GM19468 (cell line): ENCODE data around the gene WNT5A.

Experiments used
- ATAC-seq: cut with Tn5 transposase; IDR thresholded peaks from one replicate; pipeline ENCODE4 v1.9.1; 2021; ENCODE audit warnings: mild to moderate bottlenecking, moderate library complexity, moderate number of reproducible peaks; ENCODE audit not compliant: unreplicated experiment; ENCODE audit errors: extremely low read depth

WNT5A gene

DNA sequence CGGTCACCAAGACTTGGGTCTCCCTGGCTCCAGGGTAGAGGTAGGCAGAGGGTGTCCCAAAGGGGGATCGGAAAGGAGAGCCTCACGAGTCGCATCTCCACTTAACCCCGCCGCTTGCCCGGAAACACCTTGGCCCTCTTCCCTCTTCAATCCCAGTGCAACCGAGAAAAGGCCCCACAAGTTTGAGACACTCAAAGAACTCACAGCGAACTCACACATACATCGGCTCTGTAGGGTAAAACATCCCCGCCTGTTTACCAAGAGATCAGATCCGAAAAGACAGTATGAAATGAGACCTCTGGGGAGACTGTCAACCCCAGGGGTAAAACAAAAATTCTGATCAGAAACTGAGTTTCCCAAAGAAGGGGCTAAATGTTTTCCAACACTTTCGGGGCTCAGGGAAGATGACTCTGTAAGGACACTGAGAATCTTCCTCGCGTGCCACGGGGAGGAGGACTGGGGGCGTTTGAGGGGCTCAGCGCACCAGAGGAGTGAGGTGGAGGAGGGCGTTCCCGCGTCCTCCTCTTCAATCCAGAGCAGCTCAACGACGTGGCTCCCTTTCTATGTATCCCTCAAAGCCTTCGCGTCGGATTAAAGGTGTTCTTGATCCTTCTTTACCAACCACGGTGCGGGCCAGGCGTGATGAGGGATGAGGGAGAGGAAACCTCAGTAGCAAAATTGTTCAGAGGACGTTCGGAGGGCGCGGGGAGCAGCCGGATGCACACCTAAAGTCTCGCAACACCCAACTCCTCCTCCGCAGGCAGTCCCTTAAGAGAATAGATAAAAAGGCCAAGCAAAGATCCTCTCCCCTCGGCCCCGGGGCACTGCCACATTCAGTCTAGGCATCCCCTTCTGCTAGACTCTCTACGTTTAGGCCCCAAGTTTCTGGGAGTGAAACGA lies 3.7 kb downstream of the WNT5A start:
- ATAC-seq: no peak

DNA sequence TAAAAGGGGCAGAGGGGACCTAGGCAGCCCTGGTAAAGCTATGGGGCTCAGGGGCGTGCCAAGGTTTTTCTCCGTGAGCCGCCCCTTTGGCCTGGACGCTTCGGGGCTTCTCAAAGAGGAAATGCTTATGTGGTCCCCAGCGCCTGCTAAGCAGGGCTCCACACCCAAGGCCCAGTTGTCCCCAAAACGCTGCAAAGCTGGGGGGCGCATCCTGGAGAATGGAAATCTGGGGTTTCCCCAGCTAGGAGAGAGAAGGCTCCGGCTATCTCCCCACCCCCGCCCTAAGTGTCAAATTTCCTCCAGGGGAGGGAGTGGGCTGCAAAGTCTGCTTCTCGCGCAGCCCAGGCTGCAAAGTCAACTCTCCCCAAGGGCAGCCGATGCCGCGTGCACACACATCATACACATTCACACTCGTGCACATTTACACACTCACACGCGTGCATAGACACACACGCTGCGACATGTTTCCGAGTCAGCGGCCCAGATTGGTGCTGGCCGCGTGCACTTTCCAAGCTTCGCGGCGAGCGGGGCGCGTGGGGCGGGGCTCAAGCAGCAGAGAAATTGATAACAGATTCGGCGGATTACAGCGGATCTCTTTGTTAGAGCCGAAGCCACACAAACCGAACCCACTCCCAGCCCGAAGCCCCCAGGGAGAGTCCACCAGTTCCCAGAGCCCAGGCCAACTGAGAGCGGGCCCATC lies 4.5 kb downstream of the WNT5A start:
- ATAC-seq: no peak

DNA sequence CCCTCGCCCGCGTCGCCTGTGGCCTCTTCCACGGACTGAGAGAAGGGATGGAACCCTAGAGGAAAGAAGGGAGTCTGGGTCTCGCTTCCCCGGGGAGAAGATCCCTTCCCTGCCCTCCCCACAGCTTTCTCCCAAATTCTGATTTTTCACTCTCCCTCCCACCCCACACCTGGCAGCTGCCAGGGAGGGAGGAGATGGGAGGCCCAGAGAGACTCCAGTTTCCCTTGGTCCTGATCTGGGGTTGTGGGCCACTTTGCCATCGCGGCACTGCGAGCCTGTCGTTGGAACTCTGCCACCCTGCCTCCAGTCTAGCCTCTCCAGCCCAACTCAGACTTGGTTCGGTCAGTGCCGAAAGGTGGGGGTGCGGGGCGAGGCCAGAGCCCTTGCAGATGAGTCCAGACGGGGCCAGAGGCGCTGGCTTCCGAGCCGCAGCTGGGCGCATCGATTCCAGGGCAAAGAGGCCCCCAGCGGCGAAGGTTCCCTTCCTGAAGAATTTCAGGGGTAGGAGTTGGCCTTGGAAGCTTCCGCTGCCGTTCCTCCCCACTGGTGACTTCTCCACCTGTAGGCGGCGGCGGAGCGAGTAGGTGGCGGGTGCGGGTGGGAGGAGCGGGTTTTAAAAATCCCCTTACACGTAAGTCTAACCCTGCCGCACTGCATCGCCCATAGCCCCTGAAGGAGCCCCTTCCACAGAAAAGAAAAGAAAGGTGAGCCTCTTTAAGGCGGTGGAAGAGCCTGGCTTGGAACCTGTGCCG lies 5.2 kb downstream of the WNT5A start:
- no peak for ATAC-seq

DNA sequence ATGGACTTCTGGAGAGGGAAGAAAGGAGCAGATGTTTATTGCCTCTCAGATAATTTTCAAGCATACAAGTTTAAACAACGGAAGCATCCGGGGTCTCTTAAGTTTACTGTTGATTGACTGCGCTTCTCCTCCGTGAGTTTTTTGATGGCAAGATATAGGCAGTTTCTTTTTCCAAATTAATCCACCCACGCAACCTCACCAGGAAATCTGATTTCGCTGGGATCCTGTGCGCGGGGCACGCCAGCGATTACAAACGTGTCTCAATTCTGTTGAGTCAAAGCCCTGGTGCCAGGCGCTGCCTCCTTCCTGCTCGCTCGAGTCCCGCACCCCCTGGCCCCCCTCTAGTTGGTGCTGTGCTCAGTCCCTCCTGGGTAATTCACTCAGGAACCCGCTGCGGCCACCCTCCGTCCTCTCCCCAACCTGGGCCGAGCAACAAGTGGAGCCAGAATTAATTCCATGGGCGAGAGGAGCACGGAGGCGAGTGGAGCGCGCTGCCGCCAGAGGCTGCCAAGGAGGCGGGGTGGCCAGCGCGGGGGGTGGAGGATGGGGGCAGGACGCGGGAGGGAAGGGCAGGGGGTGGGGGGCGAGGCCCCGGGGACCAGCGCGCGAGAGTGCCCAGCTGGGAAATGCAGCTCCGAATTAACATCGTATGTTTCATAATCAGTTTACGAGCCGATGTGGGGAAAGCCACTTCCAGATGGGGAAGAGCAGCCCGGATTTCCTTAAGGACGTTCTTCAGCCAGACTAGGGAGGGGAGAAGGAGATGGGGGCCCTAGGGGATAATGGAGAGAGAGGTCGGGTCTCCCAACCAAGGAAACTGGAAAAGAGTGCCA lies 6.0 kb downstream of the WNT5A start:
- ATAC-seq: no peak

DNA sequence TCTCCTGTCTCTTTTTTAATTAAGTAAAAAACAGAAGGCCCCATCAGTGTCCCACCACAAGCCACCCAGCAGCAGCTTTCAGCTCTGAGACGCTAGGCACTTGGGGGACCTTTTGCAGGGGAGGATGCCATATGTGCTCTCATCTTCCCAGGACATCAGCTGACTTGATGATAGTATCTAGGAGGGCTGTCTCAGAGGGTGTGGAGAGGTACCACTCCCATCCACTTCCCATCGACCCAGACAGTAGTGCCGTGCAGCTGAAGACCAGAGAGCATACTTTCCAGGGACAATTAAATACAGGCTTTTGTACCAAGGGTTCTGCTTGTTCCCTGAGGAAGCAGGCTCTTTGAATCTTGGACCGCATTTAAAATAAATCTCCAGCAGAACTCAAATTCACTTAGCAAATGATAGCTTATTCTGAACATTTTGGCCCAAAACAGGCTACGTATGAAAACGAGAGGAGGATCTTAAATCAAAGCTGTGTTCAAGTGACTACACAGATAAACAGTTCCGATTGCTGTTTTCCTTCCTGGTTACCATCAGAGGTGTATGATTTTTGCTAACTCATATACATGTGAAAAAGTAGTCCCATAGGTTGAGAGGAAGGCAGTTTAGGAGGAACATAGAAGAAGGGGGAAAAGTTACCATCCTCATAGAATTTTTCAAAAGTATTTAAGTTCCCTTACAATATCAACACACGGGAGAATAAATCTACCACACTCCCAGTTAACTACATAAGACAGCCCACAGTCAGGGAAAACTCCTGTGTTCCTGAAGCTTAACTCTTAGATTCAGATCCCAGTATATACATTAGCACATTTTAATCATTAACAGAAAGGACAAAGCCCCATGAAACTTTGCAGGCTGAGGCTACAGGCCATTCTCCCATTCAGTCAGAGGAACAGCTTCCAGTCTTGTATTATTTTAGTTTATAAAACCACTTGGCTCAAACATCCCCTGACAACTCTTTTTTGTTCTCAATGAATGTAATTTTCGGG lies 9.5 kb downstream of the WNT5A start:
- no peak for ATAC-seq

DNA sequence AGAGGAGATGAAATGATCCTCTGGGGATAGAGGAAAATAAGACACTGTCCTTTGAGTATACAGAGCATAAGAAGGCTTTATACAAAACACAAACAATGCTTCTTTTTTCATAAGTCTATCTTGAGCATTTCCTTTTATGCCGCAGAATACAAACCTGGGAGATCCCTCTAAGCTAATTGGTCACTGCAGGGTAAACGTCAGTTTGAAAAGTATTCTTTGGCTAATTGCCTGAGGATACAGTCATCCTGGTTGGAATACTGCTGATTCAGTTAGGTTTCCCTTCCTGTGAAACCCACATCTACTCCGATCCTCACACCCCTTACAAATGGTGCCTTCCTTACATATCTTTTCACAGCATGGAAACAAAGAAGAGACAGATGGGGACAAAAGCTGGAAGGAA lies 10.6 kb downstream of the WNT5A start:
- no peak for ATAC-seq

DNA sequence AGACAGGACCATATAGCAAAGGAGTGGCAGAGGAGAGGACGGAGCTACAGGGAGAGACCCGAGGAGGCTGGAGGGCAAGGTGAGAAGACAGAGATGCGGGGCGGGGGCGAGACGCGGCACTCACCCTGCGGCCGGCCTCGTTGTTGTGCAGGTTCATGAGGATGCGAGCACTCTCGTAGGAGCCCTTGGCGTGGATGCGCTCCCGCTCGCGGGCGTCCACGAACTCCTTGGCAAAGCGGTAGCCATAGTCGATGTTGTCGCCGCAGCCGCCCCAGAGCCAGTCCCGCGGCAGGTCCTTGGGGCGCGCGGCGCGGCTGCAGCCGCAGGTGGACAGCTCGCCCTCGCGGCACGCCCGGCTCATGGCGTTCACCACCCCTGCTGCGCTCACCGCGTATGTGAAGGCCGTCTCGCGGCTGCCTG lies 12.9 kb downstream of the WNT5A start:
- ATAC-seq: no peak

DNA sequence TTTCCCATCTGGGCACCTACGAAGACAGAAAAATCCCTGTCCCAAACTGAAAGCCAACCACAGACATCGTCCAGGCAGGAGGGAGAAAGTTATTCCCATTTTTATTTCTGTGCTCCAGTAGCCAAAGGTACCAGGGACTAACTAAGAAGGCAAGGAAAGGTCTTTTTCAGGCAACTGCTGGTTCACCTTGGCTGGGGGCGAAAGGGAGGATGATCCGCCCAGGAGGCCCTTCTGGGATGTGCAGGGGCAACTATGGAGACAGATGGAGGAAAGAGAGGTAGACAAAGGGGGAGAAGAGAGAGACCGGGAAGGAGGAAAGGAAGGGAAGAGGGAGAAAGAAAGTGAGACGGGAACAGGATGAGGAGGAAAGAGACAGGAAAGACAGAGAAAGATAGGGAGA lies 13.3 kb downstream of the WNT5A start:
- no peak for ATAC-seq

DNA sequence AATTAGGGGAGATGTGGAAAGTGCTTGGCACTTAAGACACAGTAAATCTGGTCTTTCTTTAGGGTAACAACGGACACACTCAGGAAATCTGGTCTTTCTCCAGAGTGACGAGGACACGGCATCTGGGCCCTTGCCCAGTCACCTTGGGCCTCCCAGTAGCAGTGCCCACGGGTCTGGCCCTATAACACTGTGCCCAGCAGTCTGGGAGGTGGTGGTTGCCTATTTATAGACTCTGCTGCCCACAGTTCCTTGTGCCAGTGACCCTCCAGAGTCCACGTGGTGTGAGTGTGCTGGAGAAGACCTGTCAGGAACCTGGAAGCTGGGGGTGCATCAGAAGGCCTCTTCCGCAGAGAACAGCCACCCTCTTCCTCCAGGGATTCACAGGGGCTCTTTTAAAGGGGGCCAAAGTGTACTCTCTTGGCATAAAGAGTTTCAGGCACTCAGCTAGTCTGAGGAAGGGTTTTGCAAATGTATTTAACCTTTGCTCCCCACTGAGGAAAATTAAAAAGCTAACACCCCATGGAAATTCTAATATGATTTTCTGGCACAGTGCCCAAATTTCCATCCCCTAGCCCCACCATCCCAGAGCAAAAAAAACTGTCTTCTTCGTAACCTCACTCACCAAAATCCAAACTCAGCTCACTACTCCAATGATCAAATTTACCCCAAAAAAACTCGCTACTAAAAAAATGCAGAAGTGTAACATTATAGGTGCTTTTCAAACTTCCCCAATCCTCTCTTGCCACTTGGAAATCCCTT lies 15.4 kb downstream of the WNT5A start:
- ATAC-seq: no peak

DNA sequence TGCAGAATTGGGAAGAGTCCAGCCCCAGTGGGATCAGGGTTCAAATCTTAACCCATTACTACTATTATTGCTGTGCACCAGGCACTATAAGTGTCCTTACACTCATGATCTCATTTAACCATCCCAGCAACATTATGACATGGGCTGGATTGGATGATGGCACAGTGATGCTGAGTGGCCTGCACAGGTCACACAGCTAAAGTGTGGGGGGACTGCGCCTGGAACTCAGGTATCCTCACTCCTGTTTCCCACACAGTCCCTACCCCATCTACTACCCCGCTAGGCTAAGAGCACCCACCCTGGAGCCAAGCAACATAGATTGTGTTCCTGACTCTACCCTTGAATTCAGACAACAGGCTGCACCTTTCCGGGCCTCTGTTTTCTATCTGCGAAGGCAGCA lies 16.0 kb downstream of the WNT5A start:
- ATAC-seq: no peak

DNA sequence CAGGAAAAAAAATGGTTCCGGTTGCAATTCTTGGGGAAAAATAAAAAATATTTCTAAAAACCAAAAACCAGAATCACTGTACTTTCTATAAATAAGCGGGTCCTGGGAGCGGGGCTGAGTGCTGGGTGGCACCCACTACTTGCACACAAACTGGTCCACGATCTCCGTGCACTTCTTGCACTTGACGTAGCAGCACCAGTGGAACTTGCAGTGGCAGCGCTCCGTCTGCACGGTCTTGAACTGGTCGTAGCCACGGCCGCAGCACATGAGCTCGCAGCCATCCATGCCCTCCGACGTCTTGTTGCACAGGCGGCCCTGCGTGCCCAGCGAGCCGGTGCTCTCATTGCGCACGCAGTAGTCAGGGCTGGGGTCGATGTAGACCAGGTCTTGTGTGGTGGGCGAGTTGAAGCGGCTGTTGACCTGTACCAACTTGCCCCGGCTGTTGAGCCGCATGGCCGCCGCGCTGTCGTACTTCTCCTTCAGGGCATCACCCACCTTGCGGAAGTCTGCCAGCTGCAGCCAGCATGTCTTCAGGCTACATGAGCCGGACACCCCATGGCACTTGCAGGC lies 17.1 kb downstream of the WNT5A start:
- ATAC-seq: no peak

DNA sequence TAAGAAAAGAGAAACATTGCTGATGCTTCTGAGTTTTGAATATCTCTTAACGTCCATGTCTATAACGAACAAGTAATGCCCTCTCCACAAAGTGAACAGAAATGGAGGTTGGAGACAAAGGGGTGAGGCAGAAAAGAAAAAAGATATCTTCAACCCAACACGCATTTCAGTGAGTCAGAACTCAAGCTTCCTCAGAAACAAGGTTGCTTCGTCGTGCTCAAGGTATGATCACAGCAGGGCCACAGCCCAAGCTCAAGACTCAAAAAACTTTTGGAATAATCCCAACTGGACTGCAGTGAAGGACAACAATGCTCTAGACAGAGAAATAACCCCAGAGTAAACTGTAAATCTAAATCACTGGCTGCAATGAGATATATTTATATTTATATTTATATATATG lies 18.9 kb downstream of the WNT5A start:
- no peak for ATAC-seq

DNA sequence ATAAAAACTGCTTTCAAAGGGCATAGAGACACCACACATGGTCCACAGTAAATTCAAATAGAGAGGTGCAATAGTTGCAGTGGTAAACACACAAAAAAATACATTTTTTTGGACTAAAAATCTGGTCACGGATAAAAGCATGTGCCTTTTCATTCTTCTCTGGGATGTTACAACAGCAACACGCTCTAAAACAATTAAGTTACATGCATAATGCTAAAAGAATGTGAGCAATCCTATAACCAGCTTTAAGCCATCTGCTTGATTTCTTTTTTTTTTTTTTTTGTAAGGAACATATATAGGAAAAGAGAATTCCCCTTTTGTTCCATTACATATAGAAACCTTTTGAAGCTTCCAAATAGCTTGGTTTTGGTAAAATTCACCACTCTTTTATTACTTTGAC lies 20.0 kb downstream of the WNT5A start:
- no peak for ATAC-seq

DNA sequence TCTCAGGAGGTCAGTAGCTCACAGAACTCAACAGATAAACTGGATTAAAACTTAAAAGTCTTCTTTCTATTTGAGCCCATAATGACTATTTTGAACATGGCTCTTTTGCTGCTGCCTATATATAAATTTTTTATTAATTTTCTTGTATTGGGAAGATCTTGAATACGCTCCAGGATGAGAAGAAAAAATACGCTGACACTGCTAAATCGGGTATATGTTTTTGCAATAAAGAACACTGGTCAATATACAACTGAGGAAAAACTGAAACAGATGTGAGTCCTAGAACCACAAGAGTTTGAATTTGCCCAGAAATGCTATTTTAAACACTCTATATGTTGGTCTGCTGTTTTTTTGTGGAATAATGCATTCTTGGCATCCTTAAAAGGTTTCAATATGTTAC lies 20.6 kb downstream of the WNT5A start:
- no peak for ATAC-seq

DNA sequence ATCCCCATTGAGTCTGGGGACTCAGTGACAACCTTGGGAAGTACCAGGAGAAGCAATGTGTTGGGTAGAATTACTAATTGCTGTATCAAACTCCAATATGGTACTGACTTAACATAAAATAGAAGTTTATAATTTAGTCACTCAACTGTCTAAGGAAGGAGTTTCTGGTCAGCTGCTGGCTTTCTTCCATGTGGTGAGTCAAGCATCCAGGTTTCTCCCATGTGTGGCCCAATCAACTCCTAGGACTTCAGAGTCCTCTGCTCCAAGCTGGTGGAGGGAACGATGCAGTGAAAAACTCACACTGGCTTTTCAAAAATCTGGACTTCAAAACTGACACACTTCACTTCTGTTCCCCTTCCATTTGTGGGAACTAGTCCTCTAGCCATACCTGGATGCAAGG lies 25.2 kb downstream of the WNT5A start:
- ATAC-seq: no peak

DNA sequence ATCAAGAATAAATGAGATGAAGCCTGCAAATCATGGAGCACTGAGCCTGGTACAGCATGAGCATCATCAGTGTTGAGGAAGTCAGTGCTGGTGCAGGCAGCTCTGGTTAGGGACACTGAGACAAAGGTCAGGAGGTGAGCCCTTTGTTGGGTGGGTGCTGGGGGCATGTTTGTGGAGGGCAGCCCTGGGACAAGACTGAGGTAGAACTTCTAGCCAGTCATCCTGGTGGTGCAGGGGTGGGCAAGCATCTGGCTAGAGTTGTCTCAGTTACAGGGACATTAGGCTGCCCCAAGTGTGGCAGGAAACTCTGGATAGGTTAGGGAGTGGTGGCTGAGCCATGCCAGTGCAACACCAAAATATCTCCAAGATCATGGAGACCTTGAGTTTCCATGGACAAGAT lies 27.3 kb downstream of the WNT5A start:
- no peak for ATAC-seq

DNA sequence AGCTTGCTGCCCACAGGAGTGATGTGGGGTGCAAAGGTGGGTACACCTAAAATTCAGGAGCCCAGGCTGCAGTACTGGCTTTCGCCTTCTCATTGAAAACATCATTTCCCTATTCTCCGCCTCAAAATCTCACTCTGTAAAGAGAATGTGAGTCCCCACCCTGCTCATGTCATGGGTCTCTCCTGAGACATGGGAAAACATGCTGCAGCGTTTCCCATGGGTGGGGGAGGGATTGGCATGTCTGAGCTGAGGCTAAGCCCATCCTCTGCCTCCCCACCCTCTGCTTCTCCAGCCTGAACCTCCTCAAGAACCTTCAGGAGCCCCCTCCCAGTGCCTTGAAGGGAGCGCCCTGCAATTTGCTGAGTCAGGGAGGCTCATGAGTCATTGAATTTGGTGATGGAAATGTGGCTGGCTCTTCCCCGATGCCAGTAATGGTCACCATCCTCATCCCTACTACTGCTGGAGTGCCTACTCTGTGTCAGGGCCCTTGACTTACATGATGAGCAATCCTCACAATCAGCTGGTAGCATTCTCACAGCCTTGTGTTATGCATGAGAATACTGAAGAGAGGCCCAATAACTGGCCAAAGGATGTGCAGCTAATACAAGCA lies 28.8 kb downstream of the WNT5A start:
- no peak for ATAC-seq
